GM12875 (cell line): ENCODE measurements around the gene FAM81B.

Experiments used
- H3K4me3 ChIP-seq: one replicate; pipeline ENCODE4 v1.5.1; 2011; ENCODE audit warnings: low read depth, low read length, control low read depth
- CTCF ChIP-seq: IDR thresholded peaks from 2 replicates; pipeline ENCODE4 v1.5.1; 2011; ENCODE audit warnings: low read depth, mild to moderate bottlenecking, control low read depth, inconsistent platforms, low read length, moderate library complexity, borderline replicate concordance; ENCODE audit not compliant: insufficient read depth

FAM81B gene

GRCh38 chr5:95445442-95445841 lies 54.3 kb downstream of the FAM81B start:
- no peak overlapping the region for H3K4me3 ChIP-seq
- no peak for TF ChIP-seq CTCF

- TF ChIP-seq CTCF, result no peak
- H3K4me3 ChIP-seq, result no peak overlapping the region
Measured at GRCh38 chr5:95445995-95446394, 54.8 kb downstream of the FAM81B start.

GRCh38 chr5:95446560-95447221 lies 55.5 kb downstream of the FAM81B start:
- no peak for TF ChIP-seq CTCF
- no peak overlapping the region for H3K4me3 ChIP-seq

- TF ChIP-seq CTCF, result no peak
- H3K4me3 ChIP-seq, result no peak overlapping the region
Measured at GRCh38 chr5:95447961-95448360, 56.8 kb downstream of the FAM81B start.

GRCh38 chr5:95448789-95449188 lies 57.6 kb downstream of the FAM81B start:
- no peak for TF ChIP-seq CTCF
- no peak overlapping the region for H3K4me3 ChIP-seq

GRCh38 chr5:95449460-95449859 lies 58.3 kb downstream of the FAM81B start:
- no peak for TF ChIP-seq CTCF
- no peak overlapping the region for H3K4me3 ChIP-seq

GRCh38 chr5:95454536-95454935 lies 63.4 kb downstream of the FAM81B start:
- TF ChIP-seq CTCF, result no peak
- no peak overlapping the region for H3K4me3 ChIP-seq
